Panc1 (cell line): Measurements from ENCODE around the gene INCA1. TPM values are rescaled to one million over a fixed set of nuclear protein-coding genes. Genes with fewer than 3 reads are reported as not detected.

Experiments
- ATAC-seq: fragments of 200-7000 bp; cut with Tn5 transposase; 2 replicates; pipeline ENCODE4 v1.9.1; 2020; ENCODE audit warnings: mild to moderate bottlenecking, moderate library complexity
- BruUV-seq: library from RNA; stranded (reverse); fragments of 400-500 nt; replicated peaks from 2 replicates; lab custom pipeline; 2021; lab: Mats Ljungman, UMichigan
- CTCF ChIA-PET: fragments of 300-600 bp; sonication (Branson Sonifier 250); formaldehyde crosslinking; loops from one replicate; lab custom pipeline; 2022; ENCODE audit warnings: antibody characterized with exemption; lab: Charles Lee
- POLR2A ChIA-PET: fragments of 300-600 bp; sonication (Branson Sonifier 250); formaldehyde crosslinking; loops from one replicate; lab custom pipeline; 2022; ENCODE audit warnings: antibody characterized with exemption; lab: Charles Lee
- DNase-seq: peaks from one replicate; pipeline ENCODE4 v3.0.0-alpha.2; 2010; ENCODE audit warnings: low read depth, low spot score
- H3K27ac ChIP-seq: 2 replicates; pipeline ENCODE4 v1.5.1; 2011; ENCODE audit warnings: mild to moderate bottlenecking, low read length, inconsistent platforms
- H3K27me3 ChIP-seq: fragments of 200-500 bp; sonication (Bioruptor generic); 2 replicates; pipeline ENCODE4 v1.6.0; 2014; ENCODE audit warnings: low read length, inconsistent platforms; ENCODE audit not compliant: control insufficient read depth, insufficient read depth
- H3K36me3 ChIP-seq: fragments of 200-500 bp; sonication (Bioruptor generic); 2 replicates; pipeline ENCODE4 v1.5.1; 2014; ENCODE audit warnings: inconsistent platforms, mild to moderate bottlenecking, low read length, moderate library complexity; ENCODE audit not compliant: control insufficient read depth, insufficient read depth
- H3K4me1 ChIP-seq: 2 replicates; pipeline ENCODE4 v1.5.1; 2011; ENCODE audit warnings: inconsistent platforms, mild to moderate bottlenecking, low read length, moderate library complexity; ENCODE audit not compliant: control insufficient read depth, insufficient read depth
- H3K4me3 ChIP-seq, 2 experiments: 2 replicates each; pipeline ENCODE4 v1.5.1; 2011 to 2012; ENCODE audit warnings: low read depth in 2 of 2, low read length in 2 of 2, mild to moderate bottlenecking in 2 of 2, inconsistent platforms in 1 of 2, moderate library complexity in 1 of 2
- H3K9me3 ChIP-seq: fragments of 200-500 bp; sonication (Bioruptor generic); 2 replicates; pipeline ENCODE4 v1.5.1; 2014; ENCODE audit warnings: low read depth, mild to moderate bottlenecking, inconsistent platforms, low read length, moderate library complexity; ENCODE audit not compliant: control insufficient read depth, insufficient read depth
- POLR2AphosphoS5 ChIP-seq: IDR thresholded peaks from 2 replicates; pipeline ENCODE4 v1.6.1; 2012; ENCODE audit warnings: mild to moderate bottlenecking, low read depth, low read length, moderate library complexity
- SIN3A ChIP-seq: IDR thresholded peaks from 2 replicates; pipeline ENCODE4 v1.6.1; 2012; ENCODE audit warnings: low read depth, mild to moderate bottlenecking, low read length, moderate library complexity, borderline replicate concordance; ENCODE audit not compliant: insufficient read depth
- TCF7L2 ChIP-seq: IDR thresholded peaks from 2 replicates; pipeline ENCODE4 v1.6.1; 2011; ENCODE audit warnings: mild to moderate bottlenecking, low read depth, low read length, inconsistent platforms
- in situ Hi-C: cut with HindIII; loops from 2 replicates; pipeline ENCODE4 v1.10.0; 2016; ENCODE audit warnings: low sequenced_read_pairs, low pct_unique_long_range_greater_than_20kb
- intact Hi-C: fragments of 100-400 bp; cut with micrococcal nuclease; formaldehyde crosslinking; loops from one replicate; pipeline ENCODE4 v1.10.0; 2022; ENCODE audit not compliant: unreplicated experiment
- total RNA-seq: library from RNA; stranded (reverse); gene quantifications from one replicate; pipeline ENCODE4 v1.2.1, GENCODE V29; 2021; ENCODE audit not compliant: unreplicated experiment
- TF ChIP-seq, protein P1 (sequence below), 2 experiments: IDR thresholded peaks; 2 replicates each; pipeline ENCODE4 v1.6.1; 2011 to 2012; ENCODE audit warnings: low read depth in 2 of 2, control low read depth in 1 of 2, low read length in 1 of 2, mild to moderate bottlenecking in 1 of 2, moderate library complexity in 1 of 2; ENCODE audit not compliant: insufficient read depth in 1 of 2
- TF ChIP-seq, protein P2 (sequence below): fragments of 450-650 bp; IDR thresholded peaks from 2 replicates; pipeline ENCODE4 v1.5.1; 2017; ENCODE audit warnings: mild to moderate bottlenecking

INCA1 gene
- total RNA-seq, 1 experiment from 2014 or later, result 1.7 TPM

DNA sequence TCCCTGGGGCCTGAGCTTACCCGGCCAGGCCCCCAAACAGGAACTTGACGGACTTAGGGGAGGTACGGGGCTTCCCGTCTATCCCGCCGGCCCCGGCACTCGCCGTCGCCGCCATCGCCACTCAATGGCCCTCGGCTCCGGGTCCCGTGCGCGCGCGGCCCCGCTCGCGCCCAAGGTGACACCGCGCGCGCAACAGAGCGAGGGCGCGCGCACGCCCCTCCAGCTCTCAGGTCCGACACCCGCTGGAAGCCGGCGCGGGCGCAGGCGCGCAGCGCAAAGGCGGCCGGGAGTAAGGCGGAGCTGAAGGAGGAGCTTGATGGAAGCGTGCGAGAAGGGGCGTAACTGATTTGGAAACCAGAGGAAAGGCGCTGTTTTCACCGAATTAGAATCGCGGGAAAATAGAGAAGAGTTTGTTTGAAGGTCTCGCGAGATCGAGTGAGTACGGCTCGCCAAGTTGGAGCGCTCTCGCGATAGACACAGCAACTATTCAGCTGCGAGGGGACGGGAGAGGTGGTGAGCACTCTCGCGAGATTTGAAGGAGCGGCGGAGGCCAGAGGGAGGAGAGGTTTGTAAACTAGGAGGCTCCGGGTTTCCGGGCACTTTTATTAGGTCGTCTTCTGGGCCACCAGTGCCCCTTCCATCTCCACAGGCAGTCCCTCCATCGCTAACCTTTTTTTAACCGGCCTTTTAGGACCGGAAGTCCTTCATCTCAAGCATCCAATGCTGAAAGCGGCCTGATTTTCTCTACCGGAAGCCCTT is 57.3 kb downstream of the INCA1 start, which contains the start of the genes RNF167 and SLC25A11:
Gene RNF167 (plus strand): TSS at position 473 of the 759 bp plus-strand sequence. CDS start 642 bp downstream, outside the sequence.
Gene SLC25A11 (minus strand): TSS at position 251 of the 759 bp plus-strand sequence. CDS start 136 bp downstream, at position 115.
- POLR2A ChIA-PET, result no interaction called here
- DNase-seq (peak; percentile 99), ATAC-seq (peak; percentile 87)
- Histone ChIP-seq H3K4me3 (peak within 1 kb of the TSS; percentile 90 to 92), H3K36me3 (peaks cover 11% of the 10 kb centered on the region), H3K4me1 (peaks cover 26% of the 10 kb centered on the region), H3K27me3 (no peaks in the 10 kb centered on the region), H3K9me3 (no peaks in the 10 kb centered on the region), H3K27ac (peak within 1 kb of the TSS; percentile 89)
- in situ Hi-C loops, result no loop called here
- CTCF ChIA-PET, result interaction anchor here (0.6 kb wide), 2 partner anchors 45 to 119 kb away, joined by 3 to 4 read pairs; no protein-coding TSS in a partner anchor
- TF ChIP-seq TCF7L2 (peak; percentile 48; the same call in 1 of the 2 replicates), POLR2AphosphoS5 (peak; percentile 68), SIN3A (peak; percentile 92; the same call in 1 of the 2 replicates)
- TF ChIP-seq, protein P1, sequence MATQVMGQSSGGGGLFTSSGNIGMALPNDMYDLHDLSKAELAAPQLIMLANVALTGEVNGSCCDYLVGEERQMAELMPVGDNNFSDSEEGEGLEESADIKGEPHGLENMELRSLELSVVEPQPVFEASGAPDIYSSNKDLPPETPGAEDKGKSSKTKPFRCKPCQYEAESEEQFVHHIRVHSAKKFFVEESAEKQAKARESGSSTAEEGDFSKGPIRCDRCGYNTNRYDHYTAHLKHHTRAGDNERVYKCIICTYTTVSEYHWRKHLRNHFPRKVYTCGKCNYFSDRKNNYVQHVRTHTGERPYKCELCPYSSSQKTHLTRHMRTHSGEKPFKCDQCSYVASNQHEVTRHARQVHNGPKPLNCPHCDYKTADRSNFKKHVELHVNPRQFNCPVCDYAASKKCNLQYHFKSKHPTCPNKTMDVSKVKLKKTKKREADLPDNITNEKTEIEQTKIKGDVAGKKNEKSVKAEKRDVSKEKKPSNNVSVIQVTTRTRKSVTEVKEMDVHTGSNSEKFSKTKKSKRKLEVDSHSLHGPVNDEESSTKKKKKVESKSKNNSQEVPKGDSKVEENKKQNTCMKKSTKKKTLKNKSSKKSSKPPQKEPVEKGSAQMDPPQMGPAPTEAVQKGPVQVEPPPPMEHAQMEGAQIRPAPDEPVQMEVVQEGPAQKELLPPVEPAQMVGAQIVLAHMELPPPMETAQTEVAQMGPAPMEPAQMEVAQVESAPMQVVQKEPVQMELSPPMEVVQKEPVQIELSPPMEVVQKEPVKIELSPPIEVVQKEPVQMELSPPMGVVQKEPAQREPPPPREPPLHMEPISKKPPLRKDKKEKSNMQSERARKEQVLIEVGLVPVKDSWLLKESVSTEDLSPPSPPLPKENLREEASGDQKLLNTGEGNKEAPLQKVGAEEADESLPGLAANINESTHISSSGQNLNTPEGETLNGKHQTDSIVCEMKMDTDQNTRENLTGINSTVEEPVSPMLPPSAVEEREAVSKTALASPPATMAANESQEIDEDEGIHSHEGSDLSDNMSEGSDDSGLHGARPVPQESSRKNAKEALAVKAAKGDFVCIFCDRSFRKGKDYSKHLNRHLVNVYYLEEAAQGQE (IDR thresholded peaks at IDR 0.05; ENCODE audit: insufficient read depth in 1 of 2, low read depth in 2 of 2, low read length in 1 of 2), result no peak
- TF ChIP-seq, protein P2, sequence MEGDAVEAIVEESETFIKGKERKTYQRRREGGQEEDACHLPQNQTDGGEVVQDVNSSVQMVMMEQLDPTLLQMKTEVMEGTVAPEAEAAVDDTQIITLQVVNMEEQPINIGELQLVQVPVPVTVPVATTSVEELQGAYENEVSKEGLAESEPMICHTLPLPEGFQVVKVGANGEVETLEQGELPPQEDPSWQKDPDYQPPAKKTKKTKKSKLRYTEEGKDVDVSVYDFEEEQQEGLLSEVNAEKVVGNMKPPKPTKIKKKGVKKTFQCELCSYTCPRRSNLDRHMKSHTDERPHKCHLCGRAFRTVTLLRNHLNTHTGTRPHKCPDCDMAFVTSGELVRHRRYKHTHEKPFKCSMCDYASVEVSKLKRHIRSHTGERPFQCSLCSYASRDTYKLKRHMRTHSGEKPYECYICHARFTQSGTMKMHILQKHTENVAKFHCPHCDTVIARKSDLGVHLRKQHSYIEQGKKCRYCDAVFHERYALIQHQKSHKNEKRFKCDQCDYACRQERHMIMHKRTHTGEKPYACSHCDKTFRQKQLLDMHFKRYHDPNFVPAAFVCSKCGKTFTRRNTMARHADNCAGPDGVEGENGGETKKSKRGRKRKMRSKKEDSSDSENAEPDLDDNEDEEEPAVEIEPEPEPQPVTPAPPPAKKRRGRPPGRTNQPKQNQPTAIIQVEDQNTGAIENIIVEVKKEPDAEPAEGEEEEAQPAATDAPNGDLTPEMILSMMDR, result no peak
- intact Hi-C loops, result no loop called here
- BruUV-seq, result no TSS peak

GRCh38 chr17:4939546-4939795 is 57.9 kb downstream of the INCA1 start:
- in situ Hi-C loops, result no loop called here

More at GRCh38 chr17:4939546-4939795, 57.9 kb downstream of the INCA1 start:
- DNase-seq (no peak), ATAC-seq (no peak; the same call in 1 of the 2 replicates)
- CTCF ChIA-PET, result interaction anchor here (0.6 kb wide), 1 partner anchor 120 kb away, joined by 4 read pairs; no protein-coding TSS in a partner anchor
- intact Hi-C loops, result no loop called here
- no peaks in the 10 kb centered on the region for H3K27me3 ChIP-seq
- TF ChIP-seq, protein P1 (IDR thresholded peaks at IDR 0.05; ENCODE audit: insufficient read depth in 1 of 2, low read depth in 2 of 2, low read length in 1 of 2), result no peak
- no peak for TF ChIP-seq SIN3A
- peak overlapping the region; percentile 87 for H3K27ac ChIP-seq
- POLR2A ChIA-PET, result no interaction called here
- peaks cover 11% of the 10 kb centered on the region for H3K36me3 ChIP-seq
- H3K9me3 ChIP-seq, result no peaks in the 10 kb centered on the region
- BruUV-seq, result no TSS peak
- peak overlapping the region; percentile 90 to 92 for H3K4me3 ChIP-seq
- H3K4me1 ChIP-seq, result peaks cover 21% of the 10 kb centered on the region
